ENCODE results near the gene GABARAP.

Gene GABARAP

GRCh38 chr17:7222093-7222971, 19.9 kb downstream of the GABARAP start:
- DNase-seq (ENCODE audit: low spot score) = no peak

GRCh38 chr17:7221278-7222092, 20.8 kb downstream of the GABARAP start:
- no peak for DNase-seq (ENCODE audit: low spot score)

- DNase-seq (ENCODE audit: low spot score) = peak; percentile 59
Observed at GRCh38 chr17:7220593-7221277, 21.5 kb downstream of the GABARAP start.

GRCh38 chr17:7219812-7220592, 22.2 kb downstream of the GABARAP start, which contains the start of the genes ACADVL and DLG4:
Gene ACADVL (plus strand): TSS chr17:7219938. CDS start chr17:7219985, 47 bp downstream.
Gene DLG4 (minus strand): TSS chr17:7219836.
- DNase-seq (ENCODE audit: low spot score) = peak; percentile 91

GRCh38 chr17:7219229-7219811, 22.9 kb downstream of the GABARAP start:
- DNase-seq (ENCODE audit: low spot score) = no peak

- DNase-seq (ENCODE audit: low spot score) = no peak
Observed at GRCh38 chr17:7218758-7219157, 23.5 kb downstream of the GABARAP start.

- DNase-seq (ENCODE audit: low spot score) = no peak
Observed at GRCh38 chr17:7218166-7218565, 24.1 kb downstream of the GABARAP start.

GRCh38 chr17:7217113-7217987, 24.9 kb downstream of the GABARAP start:
- DNase-seq (ENCODE audit: low spot score) = peak; percentile 32

- no peak for DNase-seq (ENCODE audit: low spot score)
Observed at GRCh38 chr17:7216242-7217112, 25.8 kb downstream of the GABARAP start.

- no peak for DNase-seq (ENCODE audit: low spot score)
Observed at GRCh38 chr17:7215652-7216180, 26.5 kb downstream of the GABARAP start.

- DNase-seq (ENCODE audit: low spot score) = no peak
Observed at GRCh38 chr17:7215136-7215638, 27.1 kb downstream of the GABARAP start.

- peak; percentile 97 for DNase-seq (ENCODE audit: low spot score)
Observed at GRCh38 chr17:7214300-7215135, 27.7 kb downstream of the GABARAP start.

- peak; percentile 81 for DNase-seq (ENCODE audit: low spot score)
Observed at GRCh38 chr17:7213895-7214299, 28.4 kb downstream of the GABARAP start.

GRCh38 chr17:7211491-7212273, 30.6 kb downstream of the GABARAP start:
- no peak for DNase-seq (ENCODE audit: low spot score)

- DNase-seq (ENCODE audit: low spot score) = no peak
Observed at GRCh38 chr17:7208754-7209460, 33.3 kb downstream of the GABARAP start.

- no peak for DNase-seq (ENCODE audit: low spot score)
Observed at GRCh38 chr17:7208027-7208571, 34.1 kb downstream of the GABARAP start.
